MCF 10A (cell line): ENCODE measurements around the gene DZANK1. TPM values are rescaled to one million over a fixed set of nuclear protein-coding genes. Genes with fewer than 3 reads are reported as not detected.
"Not testable (repeated sequence)": the region's sequence is repeated elsewhere in the genome, so short reads cannot be mapped to it uniquely, and the experiment has no call there.

ENCODE experiments used
- BruUV-seq: library from RNA; stranded (reverse); fragments of 400-500 nt; replicated peaks from 2 replicates; lab custom pipeline; 2021; lab: Mats Ljungman, UMichigan
- CTCF ChIA-PET: fragments of 300-600 bp; sonication (Branson Sonifier 250); formaldehyde crosslinking; extraction: SDS; loops from one replicate; lab custom pipeline; 2021; ENCODE audit warnings: antibody characterized with exemption, inconsistent platforms; lab: Yijun Ruan, JAX
- POLR2A ChIA-PET: fragments of 300-600, 350-650 bp; sonication (Branson Sonifier 250); formaldehyde crosslinking; extraction: SDS; loops from one replicate; lab custom pipeline; 2020; ENCODE audit warnings: antibody characterized with exemption, inconsistent platforms; lab: Yijun Ruan, JAX
- DNase-seq: peaks from one replicate; pipeline ENCODE4 v3.0.0-alpha.2; 2018; ENCODE audit not compliant: unreplicated experiment
- H3K27ac Mint-ChIP-seq: one replicate; pipeline ENCODE4 v1.8.0; 2022; ENCODE audit warnings: mild to moderate bottlenecking, low read depth, mixed read lengths; ENCODE audit not compliant: unreplicated experiment
- H3K27me3 Mint-ChIP-seq: one replicate; pipeline ENCODE4 v1.8.0; 2022; ENCODE audit warnings: mixed read lengths; ENCODE audit not compliant: insufficient read depth, unreplicated experiment
- H3K36me3 Mint-ChIP-seq: one replicate; pipeline ENCODE4 v1.8.0; 2022; ENCODE audit warnings: mild to moderate bottlenecking, moderate library complexity, mixed read lengths; ENCODE audit not compliant: insufficient read depth, unreplicated experiment
- H3K4me1 Mint-ChIP-seq: one replicate; pipeline ENCODE4 v1.8.0; 2022; ENCODE audit warnings: mixed read lengths; ENCODE audit not compliant: insufficient read depth, unreplicated experiment
- H3K4me3 Mint-ChIP-seq: one replicate; pipeline ENCODE4 v1.8.0; 2022; ENCODE audit warnings: mild to moderate bottlenecking, moderate library complexity, mixed read lengths; ENCODE audit not compliant: unreplicated experiment
- H3K9me3 Mint-ChIP-seq: one replicate; pipeline ENCODE4 v1.8.0; 2022; ENCODE audit warnings: mixed read lengths; ENCODE audit not compliant: unreplicated experiment
- intact Hi-C: fragments of 100-400 bp; cut with micrococcal nuclease; formaldehyde crosslinking; loops from 2 replicates; pipeline ENCODE4 v1.14.1; 2022
- total RNA-seq: library from RNA; stranded (reverse); gene quantifications from 2 replicates; pipeline ENCODE4 v1.2.3, GENCODE V29; 2022
- TF ChIP-seq, protein P1 (sequence below): fragments of 200-600 bp; IDR thresholded peaks from one replicate; pipeline ENCODE4 v1.8.0; 2022; ENCODE audit warnings: antibody characterized with exemption, mild to moderate bottlenecking; ENCODE audit not compliant: unreplicated experiment

The DZANK1 gene
- total RNA-seq, 1 experiment from 2014 or later = 2.5 TPM

GRCh38 chr20:18388860-18389259, 78.0 kb downstream of the DZANK1 start:
- H3K4me1 Mint-ChIP-seq = peaks cover 7% of the 10 kb centered on the region
- ChIA-PET CTCF (interaction anchor here (0.6 to 1.0 kb wide), 2 partner anchors 8 to 23 kb away, joined by 3 to 6 read pairs; no protein-coding TSS in a partner anchor), POLR2A (interaction anchor here (0.6 to 1.2 kb wide), 3 partner anchors 120 to 179 kb away, joined by 3 read pairs; no protein-coding TSS in a partner anchor)
- H3K27me3 Mint-ChIP-seq = no peaks in the 10 kb centered on the region
- intact Hi-C loops = no loop called here
- no peak overlapping the region for H3K27ac Mint-ChIP-seq
- H3K4me3 Mint-ChIP-seq = no peak overlapping the region
- DNase-seq = peak; percentile 28
- TF ChIP-seq, protein P1, sequence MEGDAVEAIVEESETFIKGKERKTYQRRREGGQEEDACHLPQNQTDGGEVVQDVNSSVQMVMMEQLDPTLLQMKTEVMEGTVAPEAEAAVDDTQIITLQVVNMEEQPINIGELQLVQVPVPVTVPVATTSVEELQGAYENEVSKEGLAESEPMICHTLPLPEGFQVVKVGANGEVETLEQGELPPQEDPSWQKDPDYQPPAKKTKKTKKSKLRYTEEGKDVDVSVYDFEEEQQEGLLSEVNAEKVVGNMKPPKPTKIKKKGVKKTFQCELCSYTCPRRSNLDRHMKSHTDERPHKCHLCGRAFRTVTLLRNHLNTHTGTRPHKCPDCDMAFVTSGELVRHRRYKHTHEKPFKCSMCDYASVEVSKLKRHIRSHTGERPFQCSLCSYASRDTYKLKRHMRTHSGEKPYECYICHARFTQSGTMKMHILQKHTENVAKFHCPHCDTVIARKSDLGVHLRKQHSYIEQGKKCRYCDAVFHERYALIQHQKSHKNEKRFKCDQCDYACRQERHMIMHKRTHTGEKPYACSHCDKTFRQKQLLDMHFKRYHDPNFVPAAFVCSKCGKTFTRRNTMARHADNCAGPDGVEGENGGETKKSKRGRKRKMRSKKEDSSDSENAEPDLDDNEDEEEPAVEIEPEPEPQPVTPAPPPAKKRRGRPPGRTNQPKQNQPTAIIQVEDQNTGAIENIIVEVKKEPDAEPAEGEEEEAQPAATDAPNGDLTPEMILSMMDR = no peak
- no peaks in the 10 kb centered on the region for H3K9me3 Mint-ChIP-seq
- BruUV-seq = no TSS peak
- H3K36me3 Mint-ChIP-seq = peaks cover 6% of the 10 kb centered on the region

GRCh38 chr20:18380908-18381529, 85.8 kb downstream of the DZANK1 start:
- intact Hi-C loops = no loop called here
- Mint-ChIP-seq H3K27ac (no peak overlapping the region), H3K9me3 (no peaks in the 10 kb centered on the region), H3K36me3 (peaks cover 6% of the 10 kb centered on the region), H3K4me3 (no peak overlapping the region), H3K27me3 (no peaks in the 10 kb centered on the region), H3K4me1 (no peaks in the 10 kb centered on the region)
- POLR2A ChIA-PET = no interaction called here
- DNase-seq = no peak
- TF ChIP-seq, protein P1 = no peak
- CTCF ChIA-PET = interaction anchor here (0.7 to 1.3 kb wide), 2 partner anchors 8 to 889 kb away, joined by 3 to 6 read pairs; no protein-coding TSS in a partner anchor
- BruUV-seq = no TSS peak

GRCh38 chr20:18377896-18378481, 88.8 kb downstream of the DZANK1 start:
- H3K36me3 Mint-ChIP-seq = no peaks in the 10 kb centered on the region
- no TSS peak for BruUV-seq
- ChIA-PET POLR2A (no interaction called here), CTCF (interaction anchor here (0.7 kb wide), 1 partner anchor 435 kb away, joined by 3 read pairs; no protein-coding TSS in a partner anchor)
- H3K27ac Mint-ChIP-seq = no peak overlapping the region
- no peaks in the 10 kb centered on the region for H3K27me3 Mint-ChIP-seq
- TF ChIP-seq, protein P1 = no peak
- peaks cover 5% of the 10 kb centered on the region for H3K4me1 Mint-ChIP-seq
- H3K4me3 Mint-ChIP-seq = no peak overlapping the region
- intact Hi-C loops = no loop called here
- DNase-seq = no peak
- H3K9me3 Mint-ChIP-seq = no peaks in the 10 kb centered on the region

- POLR2A ChIA-PET, intact Hi-C loops, CTCF ChIA-PET, H3K4me3 Mint-ChIP-seq, H3K27ac Mint-ChIP-seq, BruUV-seq, H3K36me3 Mint-ChIP-seq, H3K27me3 Mint-ChIP-seq, DNase-seq, H3K4me1 Mint-ChIP-seq, H3K9me3 Mint-ChIP-seq: not testable (repeated sequence)
Observed at GRCh38 chr20:18375551-18375950, 91.3 kb downstream of the DZANK1 start.
